Epithelial cell of proximal tubule (primary cell): ENCODE measurements around the gene KCTD16. TPM values are rescaled to one million over a fixed set of nuclear protein-coding genes. Genes with fewer than 3 reads are reported as not detected.

Experiments
- DNase-seq: peaks from one replicate; pipeline ENCODE4 v3.0.0-alpha.2; 2011; ENCODE audit warnings: low read depth
- H3K4me3 ChIP-seq: 2 replicates; pipeline ENCODE4 v1.5.1; 2011; ENCODE audit warnings: low read depth, mild to moderate bottlenecking, low read length
- total RNA-seq: library from RNA; depleted of rRNA; stranded (reverse); fragments of >200 nt; gene quantifications from 2 replicates; pipeline ENCODE4 v1.2.3, GENCODE V29; 2015
- TF ChIP-seq, protein P1 (sequence below): conservative IDR thresholded peaks from 2 replicates; pipeline ENCODE4 v1.5.1; 2012; ENCODE audit warnings: low read depth, mild to moderate bottlenecking, low read length

Gene KCTD16
- total RNA-seq, 1 donor from 2014 or later = 0.06 TPM

- DNase-seq = no peak
- TF ChIP-seq, protein P1, sequence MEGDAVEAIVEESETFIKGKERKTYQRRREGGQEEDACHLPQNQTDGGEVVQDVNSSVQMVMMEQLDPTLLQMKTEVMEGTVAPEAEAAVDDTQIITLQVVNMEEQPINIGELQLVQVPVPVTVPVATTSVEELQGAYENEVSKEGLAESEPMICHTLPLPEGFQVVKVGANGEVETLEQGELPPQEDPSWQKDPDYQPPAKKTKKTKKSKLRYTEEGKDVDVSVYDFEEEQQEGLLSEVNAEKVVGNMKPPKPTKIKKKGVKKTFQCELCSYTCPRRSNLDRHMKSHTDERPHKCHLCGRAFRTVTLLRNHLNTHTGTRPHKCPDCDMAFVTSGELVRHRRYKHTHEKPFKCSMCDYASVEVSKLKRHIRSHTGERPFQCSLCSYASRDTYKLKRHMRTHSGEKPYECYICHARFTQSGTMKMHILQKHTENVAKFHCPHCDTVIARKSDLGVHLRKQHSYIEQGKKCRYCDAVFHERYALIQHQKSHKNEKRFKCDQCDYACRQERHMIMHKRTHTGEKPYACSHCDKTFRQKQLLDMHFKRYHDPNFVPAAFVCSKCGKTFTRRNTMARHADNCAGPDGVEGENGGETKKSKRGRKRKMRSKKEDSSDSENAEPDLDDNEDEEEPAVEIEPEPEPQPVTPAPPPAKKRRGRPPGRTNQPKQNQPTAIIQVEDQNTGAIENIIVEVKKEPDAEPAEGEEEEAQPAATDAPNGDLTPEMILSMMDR = no peak
- H3K4me3 ChIP-seq = no peak overlapping the region
Observed at GRCh38 chr5:144487761-144488160, 317.1 kb downstream of the KCTD16 start.

- DNase-seq = no peak
- H3K4me3 ChIP-seq = no peak overlapping the region
- TF ChIP-seq, protein P1 = no peak
Observed at GRCh38 chr5:144503123-144503522, 332.4 kb downstream of the KCTD16 start.

DNA sequence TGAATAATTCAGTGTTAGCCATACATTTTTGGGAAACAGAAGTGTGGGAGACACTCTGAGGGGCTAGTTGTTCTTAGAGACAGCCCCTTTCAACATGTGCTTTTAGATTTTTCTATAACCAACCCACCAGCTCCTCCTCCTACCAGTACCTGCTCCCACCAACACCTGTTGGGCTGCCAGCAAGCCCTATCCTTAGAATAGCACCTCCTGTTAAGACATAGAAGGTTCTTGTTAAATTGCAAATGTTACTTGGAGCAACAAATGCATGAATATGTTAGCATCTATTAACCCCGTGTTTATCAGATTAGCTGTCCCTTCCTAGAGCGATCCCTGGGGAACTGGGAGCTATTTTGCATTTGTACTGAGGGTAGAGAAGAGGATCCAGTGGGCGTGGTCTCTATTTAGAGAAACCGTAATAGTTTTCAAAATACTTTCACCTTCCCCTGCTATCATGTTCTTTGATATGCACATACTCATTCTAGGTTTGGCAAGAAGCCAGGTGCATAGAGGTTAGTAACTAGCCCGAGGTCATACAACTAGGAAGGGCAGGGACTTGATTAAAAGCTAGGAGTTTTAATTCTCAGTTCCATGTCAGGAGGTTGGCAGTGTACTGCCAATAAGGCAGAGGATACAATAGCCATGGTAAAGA, 334.4 kb downstream of the KCTD16 start:
- TF ChIP-seq, protein P1 = no peak
- no peak for DNase-seq
- no peak overlapping the region for H3K4me3 ChIP-seq

GRCh38 chr5:144510845-144511579, 340.3 kb downstream of the KCTD16 start:
- no peak overlapping the region for H3K4me3 ChIP-seq
- no peak for DNase-seq
- TF ChIP-seq, protein P1 = no peak

- no peak for DNase-seq
- TF ChIP-seq, protein P1 = no peak
- H3K4me3 ChIP-seq = no peak overlapping the region
Observed at GRCh38 chr5:144511580-144512072, 341.0 kb downstream of the KCTD16 start.

DNA sequence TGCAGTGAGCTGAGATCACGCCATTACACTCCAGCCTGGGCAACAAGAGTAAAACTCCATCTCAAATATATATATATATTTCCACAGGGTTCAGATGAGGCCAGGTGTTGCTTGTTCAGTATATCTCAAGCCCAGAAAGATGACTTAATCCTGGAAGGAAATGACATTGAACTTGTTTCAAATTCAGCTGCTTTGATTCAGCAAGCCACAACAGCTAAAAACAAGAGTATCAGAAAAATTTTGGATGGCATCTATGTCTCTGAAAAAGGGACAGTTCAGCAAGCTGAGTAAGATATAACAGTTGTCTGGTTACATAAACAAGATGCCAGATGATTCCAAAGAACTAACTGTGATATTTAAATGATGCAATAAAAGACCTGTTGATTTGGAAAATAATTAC, 352.0 kb downstream of the KCTD16 start:
- no peak overlapping the region for H3K4me3 ChIP-seq
- TF ChIP-seq, protein P1 = no peak
- no peak for DNase-seq
